ENCODE data around the gene CYTH3. TPM values are rescaled to one million over a fixed set of nuclear protein-coding genes. Genes with fewer than 3 reads are reported as not detected.

Gene CYTH3
- total and polyA plus RNA-seq, 2 of the 4 experiments (the other 2 are of a cell fraction), result 14.2 to 34.8 TPM

GRCh38 chr7:6205971-6206660 lies 66.3 kb downstream of the CYTH3 start:
- H3K14ac ChIP-seq (replicated peaks; ENCODE audit: low read depth, low read length), result peak overlapping the region; percentile 34; the same call in 1 of the 2 replicates
- peaks cover 17% of the 10 kb centered on the region for H3K9me1 ChIP-seq (ENCODE audit: insufficient read depth, low read length)
- H2BK120ac ChIP-seq (ENCODE audit: low read depth, low read length), result peak overlapping the region; percentile 54
- peaks cover 9% of the 10 kb centered on the region for H3K4me1 ChIP-seq (ENCODE audit: control insufficient read depth, insufficient read depth, low read length)
- H3K9ac ChIP-seq (ENCODE audit: low read depth, low read length), result no peak overlapping the region
- POLR2A ChIA-PET (ENCODE audit: unreplicated experiment), result no interaction called here
- intact Hi-C loops (cut with micrococcal nuclease), result no loop called here
- no peak overlapping the region for H3K56ac ChIP-seq (ENCODE audit: extremely low read depth, insufficient read depth, low read length)
- peak overlapping the region; percentile 30; the same call in 1 of the 3 replicates for H2BK15ac ChIP-seq (ENCODE audit: low read depth, low read length)
- peak overlapping the region; percentile 27; the same call in 1 of the 2 replicates for H2AK5ac ChIP-seq (ENCODE audit: low read depth, low read length)
- peaks cover 17% of the 10 kb centered on the region; the same call in 1 of the 2 replicates for H4K20me1 ChIP-seq (ENCODE audit: insufficient read depth, low read length)
- peak overlapping the region; percentile 22 for H2AK9ac ChIP-seq (replicated peaks; ENCODE audit: low read depth, low read length, poor library complexity)
- no TSS peak for BruUV-seq (replicated peaks)
- peak overlapping the region; percentile 26; the same call in 1 of the 2 replicates for H4K91ac ChIP-seq (ENCODE audit: insufficient read depth, low read depth, low read length)
- DNase-seq (peak; percentile 44), ATAC-seq (ENCODE audit: low read depth) (peak; percentile 64; the same call in 1 of the 2 replicates)
- in situ Hi-C loops (cut with MboI; ENCODE audit: low sequenced_read_pairs), result no loop called here
- H3K23ac ChIP-seq (ENCODE audit: low read depth, low read length), result peak overlapping the region; percentile 78; the same call in 1 of the 2 replicates
- H3K27ac ChIP-seq (ENCODE audit: insufficient read depth, low read length), result peak overlapping the region; percentile 15; the same call in 1 of the 2 replicates
- H4K5ac ChIP-seq (ENCODE audit: low read depth, low read length), result no peak overlapping the region
- H2AFZ ChIP-seq (replicated peaks; ENCODE audit: low read length, poor library complexity), result no peak overlapping the region
- H3K4me2 ChIP-seq (ENCODE audit: low read depth, low read length), result peak overlapping the region; percentile 0; the same call in 1 of the 2 replicates
- peak overlapping the region; percentile 67 for H2BK5ac ChIP-seq (ENCODE audit: low read depth, low read length, poor library complexity, severe bottlenecking)
- peaks cover 16 to 84% of the 10 kb centered on the region in 2 experiments for H3K79me1 ChIP-seq (ENCODE audit: low read depth in 1 of 2, low read length in 2 of 2)
- WGBS, 2 experiments (ENCODE audit: extremely low coverage in 2 of 2, insufficient read length in 1 of 2), result no CpG with 5 or more reads among the region's 3 CpGs
- H3K18ac ChIP-seq (ENCODE audit: low read depth, low read length), result peak overlapping the region; percentile 53; the same call in 1 of the 2 replicates
- H3K27me3 ChIP-seq (ENCODE audit: control insufficient read depth, insufficient read depth, low read length), result no peaks in the 10 kb centered on the region
- H3K9me3 ChIP-seq (ENCODE audit: control insufficient read depth, insufficient read depth, low read length), result no peaks in the 10 kb centered on the region
- TF ChIP-seq MAFK (IDR thresholded peaks at IDR 0.05; ENCODE audit: low read depth, low read length) (no peak), RFX5 (IDR thresholded peaks at IDR 0.05; ENCODE audit: low read depth, low read length) (no peak), MAZ (IDR thresholded peaks at IDR 0.05; ENCODE audit: borderline replicate concordance, low read depth, low read length) (no peak), MXI1 (IDR thresholded peaks at IDR 0.05; ENCODE audit: borderline replicate concordance, low read depth, low read length) (no peak), SMC3 (IDR thresholded peaks at IDR 0.05; ENCODE audit: low read depth, low read length) (no peak), CEBPB (IDR thresholded peaks at IDR 0.05; ENCODE audit: low read depth, low read length) (no peak), RCOR1 (IDR thresholded peaks at IDR 0.05; ENCODE audit: insufficient replicate concordance, low read length) (no peak)
- H3K36me3 ChIP-seq (ENCODE audit: control insufficient read depth, insufficient read depth, low read length), result peaks cover under 1% of the 10 kb centered on the region; the same call in 1 of the 2 replicates
- CTCF ChIA-PET, result interaction anchor here (0.9 kb wide), 1 partner anchor 42 kb away, joined by 3 read pairs; no protein-coding TSS in a partner anchor
- no peak overlapping the region for H3K4me3 ChIP-seq (ENCODE audit: insufficient read depth, low read depth, low read length)
- H4K8ac ChIP-seq (ENCODE audit: low read depth in 2 of 2, low read length in 2 of 2), result peak overlapping the region in 1 of 2 experiments; percentile 59; a peak in 2 of 4 replicates
- dilution Hi-C loops (cut with HindIII; ENCODE audit: low sequenced_read_pairs, unreplicated experiment), result no loop called here
- H3K4ac ChIP-seq (ENCODE audit: low read depth, low read length), result peak overlapping the region; percentile 65
- H2BK20ac ChIP-seq (ENCODE audit: low read depth, low read length), result peak overlapping the region; percentile 68
